Measurements from ENCODE around the gene STEAP3.

STEAP3 gene

DNA sequence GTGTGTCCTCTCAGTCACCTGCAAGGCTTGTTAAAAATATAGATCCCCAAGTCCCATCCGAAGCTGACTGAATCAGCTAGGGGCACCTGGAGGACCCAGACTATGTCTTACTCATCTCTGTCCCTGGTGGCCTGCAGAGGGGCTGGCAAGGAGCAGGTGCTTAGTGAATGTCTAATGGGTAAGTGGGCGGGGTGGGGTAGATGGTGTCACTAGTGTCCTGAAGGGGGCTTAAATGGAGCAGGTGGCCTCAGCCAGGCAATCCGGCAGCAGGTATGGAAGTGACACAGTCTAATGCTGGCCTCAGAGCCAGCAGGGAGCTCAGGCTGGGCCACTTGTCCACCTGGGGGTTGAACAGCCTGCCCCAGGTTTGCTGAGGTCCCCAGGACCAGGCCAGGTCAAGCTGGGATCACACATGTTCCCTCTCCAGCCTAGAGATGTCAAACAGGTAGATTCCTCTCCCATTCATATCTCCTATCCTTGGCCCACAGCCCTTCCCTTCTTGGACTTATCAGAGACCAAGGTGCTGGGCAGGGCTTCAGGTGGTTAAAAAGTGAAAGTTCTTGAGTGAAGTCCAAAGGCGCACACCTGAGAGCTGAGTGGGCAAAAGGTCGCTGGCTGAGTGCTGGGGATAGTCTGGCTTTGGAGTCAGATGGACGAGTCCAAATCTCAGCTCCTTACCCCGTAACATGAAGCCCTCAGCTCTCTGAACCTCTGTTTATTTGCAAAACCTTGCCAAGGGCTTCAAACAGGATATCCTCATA is 1.7 kb downstream of the STEAP3 start:
- no peak for TF ChIP-seq CTCF (IDR thresholded peaks at IDR 0.05; ENCODE audit: low read depth, low read length)
- Histone ChIP-seq H3K36me3 (no peaks in the 10 kb centered on the region), H3K27me3 (no peaks in the 10 kb centered on the region), H3K4me3 (ENCODE audit: low read depth, low read length) (no peak overlapping the region), H3K9me3 (no peaks in the 10 kb centered on the region), H3K4me1 (no peaks in the 10 kb centered on the region; the same call in 1 of the 2 replicates)
- no peak for DNase-seq

DNA sequence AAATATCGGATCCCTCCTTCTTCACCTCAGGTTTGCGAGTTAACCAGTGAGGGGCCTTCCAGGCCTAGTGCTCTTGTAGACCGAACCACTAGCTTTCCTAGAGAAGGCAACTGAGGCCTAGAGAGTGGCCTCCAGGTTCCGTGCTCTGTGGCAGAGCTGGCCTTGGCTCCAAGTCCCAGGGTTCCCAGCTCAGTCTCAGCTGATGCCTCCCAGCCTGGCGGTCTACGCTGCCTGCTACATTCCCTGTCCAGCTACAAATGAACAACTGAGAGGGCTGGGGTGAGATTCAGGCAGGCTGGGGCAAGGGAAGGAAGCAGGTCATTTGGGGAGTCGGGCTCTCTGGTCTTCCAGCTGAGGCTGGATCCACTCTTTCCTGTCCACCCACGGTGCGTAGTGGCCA is 2.3 kb downstream of the STEAP3 start:
- H3K27me3 ChIP-seq = no peaks in the 10 kb centered on the region
- DNase-seq = no peak
- H3K9me3 ChIP-seq = no peaks in the 10 kb centered on the region
- H3K4me1 ChIP-seq = no peaks in the 10 kb centered on the region; the same call in 1 of the 2 replicates
- H3K4me3 ChIP-seq (ENCODE audit: low read depth, low read length) = no peak overlapping the region
- TF ChIP-seq CTCF (IDR thresholded peaks at IDR 0.05; ENCODE audit: low read depth, low read length) = no peak
- no peaks in the 10 kb centered on the region for H3K36me3 ChIP-seq

DNA sequence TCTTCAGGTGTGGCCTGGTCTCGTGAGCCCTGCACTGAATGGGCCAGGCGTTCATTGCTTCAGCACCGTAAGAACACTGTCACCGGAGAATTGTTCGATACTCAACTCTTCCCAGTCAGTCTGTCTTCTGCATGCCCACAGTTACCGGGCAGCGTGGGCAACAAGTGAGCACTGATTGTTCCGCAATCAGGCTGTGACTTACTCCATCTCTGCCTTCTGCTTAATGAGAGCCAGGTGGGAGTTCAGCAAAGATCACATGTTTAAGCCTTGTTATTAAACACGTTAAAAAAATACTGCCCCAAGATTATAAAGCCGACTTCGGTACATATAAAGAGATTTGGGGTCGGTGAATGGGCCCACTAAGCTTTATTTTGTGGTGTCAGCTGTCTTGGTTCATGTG is 3.7 kb downstream of the STEAP3 start:
- no peak for TF ChIP-seq CTCF (IDR thresholded peaks at IDR 0.05; ENCODE audit: low read depth, low read length)
- Histone ChIP-seq H3K27me3 (no peaks in the 10 kb centered on the region), H3K4me3 (ENCODE audit: low read depth, low read length) (no peak overlapping the region), H3K36me3 (no peaks in the 10 kb centered on the region), H3K9me3 (no peaks in the 10 kb centered on the region), H3K4me1 (no peaks in the 10 kb centered on the region; the same call in 1 of the 2 replicates)
- no peak for DNase-seq

DNA sequence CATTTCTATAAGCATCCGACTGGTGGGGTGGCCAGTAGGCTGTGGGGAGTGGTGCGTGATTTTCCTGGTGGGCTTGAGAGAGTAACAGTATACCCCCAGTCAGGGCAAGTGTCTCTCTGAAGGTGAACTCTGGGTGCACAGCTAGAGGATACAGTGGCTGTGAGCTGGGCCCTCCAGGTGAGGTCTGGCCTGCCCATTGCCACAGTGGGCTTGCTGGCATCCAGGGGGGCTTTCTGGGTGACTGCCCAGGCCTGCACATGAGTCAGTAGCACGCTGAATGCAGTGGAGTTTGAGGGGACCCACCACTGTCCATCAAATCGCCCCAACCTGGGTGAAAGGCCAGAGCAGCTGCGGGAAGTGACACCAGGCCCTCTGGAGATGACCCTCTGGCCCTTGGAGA is 4.5 kb downstream of the STEAP3 start:
- Histone ChIP-seq H3K4me3 (ENCODE audit: low read depth, low read length) (no peak overlapping the region), H3K9me3 (no peaks in the 10 kb centered on the region), H3K27me3 (no peaks in the 10 kb centered on the region), H3K4me1 (no peaks in the 10 kb centered on the region; the same call in 1 of the 2 replicates), H3K36me3 (no peaks in the 10 kb centered on the region)
- no peak for TF ChIP-seq CTCF (IDR thresholded peaks at IDR 0.05; ENCODE audit: low read depth, low read length)
- no peak for DNase-seq

DNA sequence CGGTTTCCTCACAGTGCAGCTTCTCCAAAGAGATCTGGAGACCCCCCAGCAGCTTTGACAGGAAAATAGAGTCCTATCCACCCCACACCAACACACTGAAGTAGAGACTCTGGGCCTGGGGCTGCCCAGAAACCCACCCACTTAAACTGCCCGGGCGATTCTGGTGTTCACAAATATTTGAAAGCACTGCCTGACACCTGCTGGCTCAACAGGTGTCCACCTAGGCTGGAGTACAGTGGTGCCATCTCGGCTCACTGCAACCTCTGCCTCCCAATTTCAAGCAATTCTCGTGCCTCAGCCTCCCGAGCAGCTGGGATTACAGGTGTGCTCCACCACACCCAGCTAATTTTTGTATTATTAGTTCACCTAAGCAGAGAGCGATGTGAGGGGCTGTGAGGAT is 5.3 kb downstream of the STEAP3 start:
- Histone ChIP-seq H3K9me3 (no peaks in the 10 kb centered on the region), H3K4me3 (ENCODE audit: low read depth, low read length) (no peak overlapping the region), H3K4me1 (no peaks in the 10 kb centered on the region; the same call in 1 of the 2 replicates), H3K36me3 (no peaks in the 10 kb centered on the region), H3K27me3 (no peaks in the 10 kb centered on the region)
- no peak for DNase-seq
- TF ChIP-seq CTCF (IDR thresholded peaks at IDR 0.05; ENCODE audit: low read depth, low read length) = no peak

DNA sequence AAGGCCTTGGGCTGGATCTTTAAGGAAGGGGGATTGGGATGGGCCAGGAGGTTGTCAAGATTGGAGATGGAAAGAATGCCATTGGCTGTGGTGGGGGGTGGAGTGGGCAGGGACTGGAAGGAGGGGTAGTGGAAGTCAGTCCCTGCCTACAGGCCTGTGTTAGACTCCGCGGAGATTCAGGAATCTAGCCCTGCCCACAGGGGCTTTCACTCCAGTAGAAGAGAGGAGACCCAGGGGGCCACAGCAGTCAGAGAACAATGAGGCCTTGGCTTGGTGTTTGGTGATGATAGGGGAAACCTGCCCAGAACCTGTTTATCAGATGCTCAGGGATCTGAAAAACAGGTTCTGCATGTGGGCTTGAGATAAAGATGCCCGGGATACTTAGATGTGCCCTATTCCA is 6.1 kb downstream of the STEAP3 start:
- DNase-seq = no peak
- no peak for TF ChIP-seq CTCF (IDR thresholded peaks at IDR 0.05; ENCODE audit: low read depth, low read length)
- H3K4me3 ChIP-seq (ENCODE audit: low read depth, low read length) = no peak overlapping the region
- H3K36me3 ChIP-seq = no peaks in the 10 kb centered on the region
- no peaks in the 10 kb centered on the region for H3K27me3 ChIP-seq
- H3K4me1 ChIP-seq = no peaks in the 10 kb centered on the region; the same call in 1 of the 2 replicates
- H3K9me3 ChIP-seq = no peaks in the 10 kb centered on the region
